Daoy (cell line): ENCODE measurements around the gene KIF20B. TPM values are rescaled to one million over a fixed set of nuclear protein-coding genes. Genes with fewer than 3 reads are reported as not detected.
"Not testable (repeated sequence)": the region's sequence is repeated elsewhere in the genome, so short reads cannot be mapped to it uniquely, and the experiment has no call there.

Experiments used
- DNase-seq: peaks from one replicate; pipeline ENCODE4 v3.0.0-alpha.2; 2015; ENCODE audit warnings: low read depth
- total RNA-seq: library from RNA; depleted of rRNA; stranded (reverse); fragments of >200 nt; shearing (Covaris generic); gene quantifications from 2 replicates; pipeline ENCODE4 v1.2.3, GENCODE V29; 2014

Gene KIF20B
- total RNA-seq, 1 experiment from 2014 or later = 34.3 TPM

DNA sequence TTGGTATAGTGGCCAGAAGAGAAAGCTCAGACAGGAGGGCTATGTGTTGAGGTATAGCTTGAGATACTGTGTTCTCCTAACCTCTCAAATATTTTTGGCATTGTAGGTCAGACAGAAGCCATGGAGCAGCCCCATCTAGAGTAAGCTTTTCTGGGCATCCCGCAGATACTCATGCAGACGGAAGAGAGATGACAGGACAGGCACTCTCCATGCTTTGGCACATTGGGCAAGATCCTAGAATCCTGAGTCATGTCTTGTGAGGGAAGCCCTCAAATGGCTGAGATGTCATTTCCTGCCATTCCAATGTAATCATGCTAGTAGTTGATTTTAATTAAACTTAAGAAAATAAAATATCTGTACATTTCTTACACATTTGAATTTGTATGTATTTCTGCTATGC is 16.8 kb upstream of the KIF20B start:
- peak; percentile 19 for DNase-seq

DNA sequence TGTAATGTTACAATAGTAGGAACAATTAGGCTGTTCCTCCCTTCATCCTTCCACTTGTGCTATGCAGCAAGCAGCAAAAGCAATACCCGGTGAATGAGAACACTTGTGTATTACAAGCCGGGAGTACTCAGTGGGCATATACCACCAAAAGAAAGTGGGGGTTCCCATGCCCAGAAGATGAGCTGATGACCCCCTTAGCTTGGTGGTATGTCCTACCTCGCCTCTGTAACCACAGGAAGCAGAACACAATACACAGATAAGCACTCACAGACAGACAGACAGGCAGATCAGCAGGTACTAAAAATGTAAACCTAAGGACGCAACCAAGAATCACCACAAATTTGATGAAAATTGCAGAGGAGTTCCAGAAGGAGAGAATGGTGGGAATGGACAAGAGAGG is 15.5 kb upstream of the KIF20B start:
- DNase-seq = no peak

DNA sequence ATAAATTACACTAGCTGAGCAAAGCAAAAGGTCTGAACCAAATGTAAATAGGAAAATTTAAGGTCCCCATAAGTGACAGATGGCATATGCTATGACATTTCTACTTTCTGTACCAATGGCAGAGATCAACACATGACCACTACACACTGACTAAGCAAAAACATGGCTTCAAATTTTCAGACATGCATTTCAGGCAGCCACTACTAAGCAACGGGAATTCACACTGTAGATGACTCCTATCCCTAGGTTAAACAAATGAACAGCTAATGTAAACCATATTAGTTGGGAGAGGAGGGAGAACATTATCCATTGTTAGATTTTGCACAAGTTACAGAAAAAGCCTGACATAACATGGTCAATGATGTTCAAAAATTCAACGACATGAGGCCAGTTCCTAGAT is 11.4 kb upstream of the KIF20B start:
- DNase-seq = no peak

- no peak for DNase-seq
Measured at GRCh38 chr10:89692416-89692815, 9.0 kb upstream of the KIF20B start.

- no peak for DNase-seq
Measured at GRCh38 chr10:89693176-89693575, 8.2 kb upstream of the KIF20B start.

DNA sequence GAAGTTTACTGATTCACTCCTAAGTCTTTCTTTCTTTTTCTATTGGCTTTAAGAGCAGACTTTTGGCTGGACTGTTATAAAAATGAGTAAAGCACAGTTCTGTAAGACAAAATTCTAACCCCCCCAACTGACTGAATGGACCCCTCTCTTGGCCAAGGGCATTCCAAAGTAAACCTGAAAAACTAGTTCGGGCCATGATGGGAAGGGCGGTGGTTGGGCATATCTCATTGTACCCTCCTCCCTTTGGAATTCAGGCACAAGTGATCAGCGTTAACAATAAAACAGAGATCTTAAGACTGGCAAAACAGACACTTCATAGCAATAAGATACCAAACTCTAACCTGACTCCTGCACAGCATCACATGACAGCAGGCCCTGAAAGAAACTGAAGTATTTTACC is 6.1 kb upstream of the KIF20B start:
- DNase-seq = no peak

- no peak for DNase-seq
Measured at GRCh38 chr10:89697946-89698345, 3.4 kb upstream of the KIF20B start.

- DNase-seq = no peak
Measured at GRCh38 chr10:89699581-89700064, 1.8 kb upstream of the KIF20B start.

- no peak for DNase-seq
Measured at GRCh38 chr10:89700923-89701241, 508 bp upstream of the KIF20B start.

DNA sequence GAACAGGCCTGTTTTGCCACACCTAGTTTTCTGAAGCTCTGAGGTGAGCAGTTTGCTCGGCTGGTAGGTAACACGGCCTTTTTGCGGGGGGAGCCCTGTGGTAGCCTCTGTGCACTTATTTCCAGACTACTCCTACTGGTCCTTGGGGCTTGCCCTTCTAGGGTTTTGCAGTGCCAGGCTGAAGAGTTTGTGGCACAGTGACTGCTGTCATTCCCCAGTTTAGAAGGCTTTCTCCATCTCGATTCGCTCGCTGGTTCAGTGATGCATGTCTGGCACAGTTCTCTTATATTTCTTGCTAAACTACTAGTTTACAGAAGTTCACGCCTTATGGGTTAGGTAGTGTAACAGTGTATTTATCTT is 711 bp downstream of the KIF20B start:
- peak; percentile 8 for DNase-seq

DNA sequence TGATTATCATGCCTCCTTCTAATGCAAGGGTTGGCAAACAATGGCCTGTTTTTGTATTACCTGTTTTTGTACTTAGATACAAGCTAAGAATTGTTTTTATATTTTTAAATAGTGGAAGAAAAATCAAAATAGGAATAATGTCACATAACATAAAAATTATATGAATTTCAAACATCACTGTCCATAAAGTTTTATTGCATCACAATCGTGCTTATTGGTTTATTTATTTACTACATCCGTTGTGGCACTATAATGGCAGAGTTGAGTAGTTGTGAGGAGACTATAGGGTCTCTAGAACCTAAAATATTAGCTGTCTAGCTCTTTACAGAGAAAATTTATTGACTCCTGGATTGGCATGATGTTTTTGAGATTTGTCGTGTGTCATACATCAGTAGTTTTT is 4.1 kb downstream of the KIF20B start:
- DNase-seq = no peak

DNA sequence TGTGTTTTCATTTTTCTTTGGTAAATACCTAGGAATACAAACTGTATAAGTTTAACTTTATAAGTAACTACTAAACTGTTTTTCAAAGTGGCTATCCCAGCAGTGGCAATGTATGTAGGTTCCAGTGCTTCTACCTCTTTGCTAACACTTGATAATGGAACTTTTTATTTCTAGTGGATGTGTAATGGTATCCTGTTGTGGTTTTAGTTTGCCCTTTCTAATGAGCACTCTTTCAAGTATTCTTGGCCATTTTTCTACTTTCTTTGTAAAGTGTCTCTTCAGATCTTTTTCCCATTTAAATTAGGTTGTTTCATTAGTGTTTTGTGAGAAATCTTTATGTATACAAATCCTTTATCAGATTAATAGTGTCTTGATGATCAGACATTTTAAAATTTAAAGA is 4.6 kb downstream of the KIF20B start:
- DNase-seq = no peak

- no peak for DNase-seq
Measured at GRCh38 chr10:89707372-89707771, 6.0 kb downstream of the KIF20B start.

DNA sequence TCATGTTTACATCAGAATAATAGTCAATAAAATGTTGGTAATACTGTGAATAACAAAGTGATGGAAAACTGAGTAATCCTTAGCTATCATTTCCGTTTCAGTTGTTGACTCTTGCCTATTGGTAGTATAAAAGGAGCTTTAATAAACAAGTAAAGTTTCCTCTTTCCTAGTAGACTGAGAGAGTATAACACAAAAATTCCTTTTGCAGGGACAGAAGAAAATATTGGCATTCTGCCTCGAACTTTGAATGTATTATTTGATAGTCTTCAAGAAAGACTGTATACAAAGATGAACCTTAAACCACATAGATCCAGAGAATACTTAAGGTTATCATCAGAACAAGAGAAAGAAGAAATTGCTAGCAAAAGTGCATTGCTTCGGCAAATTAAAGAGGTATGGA is 9.4 kb downstream of the KIF20B start:
- DNase-seq = no peak

DNA sequence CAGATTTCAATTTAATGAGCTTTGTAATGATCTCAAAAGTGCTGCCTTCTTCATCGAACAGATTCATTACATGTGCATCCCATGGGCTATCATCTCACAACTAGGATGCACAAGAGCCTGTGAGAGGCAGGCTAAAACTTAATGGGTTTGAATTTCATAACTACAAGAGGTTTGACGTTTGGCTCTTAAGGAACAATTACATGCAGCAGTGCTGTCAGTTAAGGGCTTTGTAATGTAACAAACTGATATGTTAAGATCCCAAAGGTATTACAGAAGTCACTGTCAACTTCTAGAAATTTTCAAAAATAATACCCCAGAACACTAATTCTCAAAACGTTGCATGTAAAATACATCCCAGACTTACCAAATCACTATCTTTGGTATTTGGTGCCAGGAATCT is 33.2 kb downstream of the KIF20B start:
- no peak for DNase-seq

DNA sequence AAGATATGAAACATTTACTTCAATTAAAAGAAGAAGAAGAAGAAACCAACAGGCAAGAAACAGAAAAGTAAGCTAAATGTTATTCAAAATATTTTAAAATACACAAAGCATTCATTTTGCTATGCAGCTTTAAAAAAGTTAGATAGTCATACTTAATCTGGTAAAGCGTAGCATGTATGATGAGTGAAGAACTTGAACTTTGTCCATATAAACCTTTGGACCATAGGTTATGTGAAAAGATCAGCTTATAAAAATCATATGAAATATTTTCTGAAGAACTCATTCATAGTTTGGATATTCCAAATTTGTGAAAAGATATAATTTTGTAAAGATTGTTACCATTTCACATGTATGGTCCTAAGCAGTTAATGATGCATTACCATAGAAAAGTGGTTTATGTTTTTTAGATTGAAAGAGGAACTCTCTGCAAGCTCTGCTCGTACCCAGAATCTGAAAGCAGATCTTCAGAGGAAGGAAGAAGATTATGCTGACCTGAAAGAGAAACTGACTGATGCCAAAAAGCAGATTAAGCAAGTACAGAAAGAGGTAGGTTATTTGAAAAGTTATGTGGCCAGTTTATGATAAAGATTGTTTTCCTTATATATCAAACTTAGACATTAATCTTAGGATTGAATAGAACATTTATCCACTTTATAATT is 37.3 kb downstream of the KIF20B start:
- no peak for DNase-seq

GRCh38 chr10:89741126-89741762 is 39.9 kb downstream of the KIF20B start:
- no peak for DNase-seq

DNA sequence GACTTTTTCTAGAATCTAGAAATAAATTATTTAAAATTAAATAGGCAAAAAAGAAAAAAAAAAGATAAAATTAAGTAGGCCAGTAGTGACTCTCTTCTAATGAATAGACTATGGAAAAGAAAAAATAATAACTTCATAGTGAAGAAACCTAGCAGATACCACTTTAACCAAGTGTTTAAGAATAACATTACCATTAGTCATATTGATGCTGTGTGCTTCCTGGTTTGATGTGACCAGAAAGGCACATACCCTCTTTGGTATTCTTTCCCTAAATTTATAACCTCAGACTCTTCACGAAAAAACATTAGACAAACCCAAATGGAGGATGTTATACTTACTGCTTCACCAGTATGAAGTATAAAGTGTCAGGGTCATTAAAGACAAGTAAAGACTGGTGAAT is 42.6 kb downstream of the KIF20B start:
- no peak for DNase-seq

DNA sequence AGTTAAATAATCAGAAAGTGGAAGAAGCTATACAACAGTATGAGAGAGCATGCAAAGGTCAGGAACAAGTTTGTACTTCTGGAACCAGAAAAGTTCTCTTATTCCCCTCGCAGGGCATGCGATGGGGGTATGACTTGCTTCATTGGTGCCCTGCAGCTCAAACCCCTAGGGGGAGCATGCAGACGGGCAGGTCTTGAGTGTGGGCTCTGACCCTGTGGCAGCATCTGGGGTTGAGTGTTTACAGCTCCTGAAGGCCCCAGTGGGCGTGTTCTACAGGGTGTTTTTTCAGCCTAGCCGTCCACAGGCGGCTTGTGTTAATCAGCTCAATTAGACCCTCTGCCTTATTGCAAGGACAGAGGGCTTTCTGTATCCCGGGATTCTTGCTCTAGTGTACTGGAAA is 44.5 kb downstream of the KIF20B start:
- DNase-seq = no peak

GRCh38 chr10:89750441-89750840 is 49.1 kb downstream of the KIF20B start:
- DNase-seq = no peak

DNA sequence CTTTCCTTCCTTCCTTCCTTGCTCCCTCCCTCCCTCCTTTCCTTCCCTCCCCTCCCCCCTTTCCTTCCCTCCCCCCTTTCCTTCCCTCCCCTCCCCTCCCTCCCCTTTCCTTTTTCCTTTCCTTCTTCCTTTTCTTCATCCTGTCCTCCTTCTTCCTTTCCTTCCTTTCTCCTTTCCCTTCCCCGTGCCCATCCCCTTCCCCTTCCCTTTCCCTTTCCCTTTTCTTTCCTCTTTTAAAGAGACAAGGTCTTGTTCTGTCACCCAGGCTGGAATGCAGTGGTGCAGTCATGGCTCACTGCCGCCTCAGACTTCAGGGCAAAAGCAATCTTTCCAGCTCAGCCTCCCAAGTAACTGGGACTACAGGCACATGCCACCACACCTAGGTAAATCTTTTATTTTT is 54.0 kb downstream of the KIF20B start:
- DNase-seq = no peak

GRCh38 chr10:89759531-89759930 is 58.1 kb downstream of the KIF20B start:
- no peak for DNase-seq

DNA sequence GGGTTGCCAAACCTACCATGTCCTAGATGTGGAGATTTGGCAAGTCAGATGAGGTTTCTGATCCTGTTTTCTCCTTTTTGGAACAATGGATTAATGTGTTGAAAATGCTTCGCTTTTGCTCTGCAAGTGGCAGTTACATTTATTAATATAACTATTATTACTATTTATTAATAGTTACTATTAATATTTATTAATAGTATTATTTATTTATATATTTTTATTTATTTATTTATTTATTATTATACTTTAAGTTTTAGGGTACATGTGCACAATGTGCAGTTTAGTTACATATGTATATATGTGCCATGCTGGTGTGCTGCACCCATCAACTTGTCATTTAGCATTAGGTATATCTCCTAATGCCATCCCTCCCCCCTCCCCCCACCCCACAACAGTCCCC is 62.3 kb downstream of the KIF20B start:
- DNase-seq = not testable (repeated sequence)

GRCh38 chr10:89771684-89772083 is 70.3 kb downstream of the KIF20B start:
- DNase-seq = no peak
